ENCODE results near the gene MBLAC2.

DNA sequence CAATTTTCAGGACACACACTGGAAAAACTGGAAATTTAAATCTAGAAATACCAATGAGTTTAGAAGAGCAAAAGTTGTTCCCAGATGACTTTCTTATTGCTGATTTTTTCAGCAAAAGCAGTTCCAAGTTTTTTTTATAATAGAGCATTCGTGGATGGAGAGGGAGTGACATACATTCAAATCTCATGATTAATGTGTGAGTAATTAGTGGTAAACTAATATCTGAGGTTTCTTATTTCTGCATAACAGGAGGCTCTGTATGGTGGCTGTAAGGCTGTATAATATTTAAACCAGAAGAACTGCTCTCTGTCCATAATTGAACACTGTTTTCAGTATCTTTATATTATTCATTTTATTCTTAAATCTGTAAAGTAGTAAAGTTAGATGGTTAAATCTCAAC, 29.0 kb upstream of the MBLAC2 start:
- TF ChIP-seq, protein P1, sequence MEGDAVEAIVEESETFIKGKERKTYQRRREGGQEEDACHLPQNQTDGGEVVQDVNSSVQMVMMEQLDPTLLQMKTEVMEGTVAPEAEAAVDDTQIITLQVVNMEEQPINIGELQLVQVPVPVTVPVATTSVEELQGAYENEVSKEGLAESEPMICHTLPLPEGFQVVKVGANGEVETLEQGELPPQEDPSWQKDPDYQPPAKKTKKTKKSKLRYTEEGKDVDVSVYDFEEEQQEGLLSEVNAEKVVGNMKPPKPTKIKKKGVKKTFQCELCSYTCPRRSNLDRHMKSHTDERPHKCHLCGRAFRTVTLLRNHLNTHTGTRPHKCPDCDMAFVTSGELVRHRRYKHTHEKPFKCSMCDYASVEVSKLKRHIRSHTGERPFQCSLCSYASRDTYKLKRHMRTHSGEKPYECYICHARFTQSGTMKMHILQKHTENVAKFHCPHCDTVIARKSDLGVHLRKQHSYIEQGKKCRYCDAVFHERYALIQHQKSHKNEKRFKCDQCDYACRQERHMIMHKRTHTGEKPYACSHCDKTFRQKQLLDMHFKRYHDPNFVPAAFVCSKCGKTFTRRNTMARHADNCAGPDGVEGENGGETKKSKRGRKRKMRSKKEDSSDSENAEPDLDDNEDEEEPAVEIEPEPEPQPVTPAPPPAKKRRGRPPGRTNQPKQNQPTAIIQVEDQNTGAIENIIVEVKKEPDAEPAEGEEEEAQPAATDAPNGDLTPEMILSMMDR (IDR thresholded peaks at IDR 0.05 in 4 of 5, conservative IDR thresholded peaks at IDR 0.05 in 1 of 5) = no peak
- no peak for TF ChIP-seq POLR2A (IDR thresholded peaks at IDR 0.05)

All from gastrocnemius medialis (tissue), 4 donors.